MCF 10A (cell line): ENCODE results near the gene AIG1. TPM values are rescaled to one million over a fixed set of nuclear protein-coding genes. Genes with fewer than 3 reads are reported as not detected.

Experiments
- BruUV-seq: library from RNA; stranded (reverse); fragments of 400-500 nt; replicated peaks from 2 replicates; lab custom pipeline; 2021; lab: Mats Ljungman, UMichigan
- CTCF ChIA-PET: fragments of 300-600 bp; sonication (Branson Sonifier 250); formaldehyde crosslinking; extraction: SDS; loops from one replicate; lab custom pipeline; 2021; ENCODE audit warnings: antibody characterized with exemption, inconsistent platforms; lab: Yijun Ruan, JAX
- POLR2A ChIA-PET: fragments of 300-600, 350-650 bp; sonication (Branson Sonifier 250); formaldehyde crosslinking; extraction: SDS; loops from one replicate; lab custom pipeline; 2020; ENCODE audit warnings: antibody characterized with exemption, inconsistent platforms; lab: Yijun Ruan, JAX
- DNase-seq: peaks from one replicate; pipeline ENCODE4 v3.0.0-alpha.2; 2018; ENCODE audit not compliant: unreplicated experiment
- H3K27ac Mint-ChIP-seq: one replicate; pipeline ENCODE4 v1.8.0; 2022; ENCODE audit warnings: mild to moderate bottlenecking, low read depth, mixed read lengths; ENCODE audit not compliant: unreplicated experiment
- H3K27me3 Mint-ChIP-seq: one replicate; pipeline ENCODE4 v1.8.0; 2022; ENCODE audit warnings: mixed read lengths; ENCODE audit not compliant: insufficient read depth, unreplicated experiment
- H3K36me3 Mint-ChIP-seq: one replicate; pipeline ENCODE4 v1.8.0; 2022; ENCODE audit warnings: mild to moderate bottlenecking, moderate library complexity, mixed read lengths; ENCODE audit not compliant: insufficient read depth, unreplicated experiment
- H3K4me1 Mint-ChIP-seq: one replicate; pipeline ENCODE4 v1.8.0; 2022; ENCODE audit warnings: mixed read lengths; ENCODE audit not compliant: insufficient read depth, unreplicated experiment
- H3K4me3 Mint-ChIP-seq: one replicate; pipeline ENCODE4 v1.8.0; 2022; ENCODE audit warnings: mild to moderate bottlenecking, moderate library complexity, mixed read lengths; ENCODE audit not compliant: unreplicated experiment
- H3K9me3 Mint-ChIP-seq: one replicate; pipeline ENCODE4 v1.8.0; 2022; ENCODE audit warnings: mixed read lengths; ENCODE audit not compliant: unreplicated experiment
- intact Hi-C: fragments of 100-400 bp; cut with micrococcal nuclease; formaldehyde crosslinking; loops from 2 replicates; pipeline ENCODE4 v1.14.1; 2022
- total RNA-seq: library from RNA; stranded (reverse); gene quantifications from 2 replicates; pipeline ENCODE4 v1.2.3, GENCODE V29; 2022
- TF ChIP-seq, protein P1 (sequence below): fragments of 200-600 bp; IDR thresholded peaks from one replicate; pipeline ENCODE4 v1.8.0; 2022; ENCODE audit warnings: antibody characterized with exemption, mild to moderate bottlenecking; ENCODE audit not compliant: unreplicated experiment

AIG1 gene
- total RNA-seq, 1 experiment from 2014 or later: 106 TPM

DNA sequence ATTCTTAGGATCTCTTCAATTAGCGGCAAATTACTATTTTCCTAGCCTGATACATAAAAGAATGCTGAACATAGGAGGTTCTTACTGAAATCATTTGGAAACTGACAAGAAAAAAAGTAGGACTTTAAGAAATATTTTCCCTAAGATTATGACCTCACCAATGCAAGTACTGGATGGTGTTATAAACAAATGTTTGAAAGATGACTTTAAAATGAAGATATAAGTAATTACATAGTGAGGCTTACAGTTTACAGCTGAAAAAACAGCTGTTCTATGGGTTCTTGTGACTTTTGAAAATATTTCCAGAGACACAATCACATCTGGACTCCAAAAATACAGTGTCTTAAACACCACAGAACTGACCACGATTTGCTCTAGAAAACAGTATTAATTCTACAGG lies 324.9 kb downstream of the AIG1 start:
- DNase-seq: no peak
- H3K27me3 Mint-ChIP-seq: no peaks in the 10 kb centered on the region
- no peaks in the 10 kb centered on the region for H3K4me1 Mint-ChIP-seq
- no peak overlapping the region for H3K27ac Mint-ChIP-seq
- ChIA-PET CTCF (interaction anchor here (0.6 kb wide), 1 partner anchor 36 kb away, joined by 3 read pairs; no protein-coding TSS in a partner anchor), POLR2A (interaction anchor here (1.2 kb wide), 1 partner anchor 11 kb away, joined by 3 read pairs; no protein-coding TSS in a partner anchor)
- TF ChIP-seq, protein P1, sequence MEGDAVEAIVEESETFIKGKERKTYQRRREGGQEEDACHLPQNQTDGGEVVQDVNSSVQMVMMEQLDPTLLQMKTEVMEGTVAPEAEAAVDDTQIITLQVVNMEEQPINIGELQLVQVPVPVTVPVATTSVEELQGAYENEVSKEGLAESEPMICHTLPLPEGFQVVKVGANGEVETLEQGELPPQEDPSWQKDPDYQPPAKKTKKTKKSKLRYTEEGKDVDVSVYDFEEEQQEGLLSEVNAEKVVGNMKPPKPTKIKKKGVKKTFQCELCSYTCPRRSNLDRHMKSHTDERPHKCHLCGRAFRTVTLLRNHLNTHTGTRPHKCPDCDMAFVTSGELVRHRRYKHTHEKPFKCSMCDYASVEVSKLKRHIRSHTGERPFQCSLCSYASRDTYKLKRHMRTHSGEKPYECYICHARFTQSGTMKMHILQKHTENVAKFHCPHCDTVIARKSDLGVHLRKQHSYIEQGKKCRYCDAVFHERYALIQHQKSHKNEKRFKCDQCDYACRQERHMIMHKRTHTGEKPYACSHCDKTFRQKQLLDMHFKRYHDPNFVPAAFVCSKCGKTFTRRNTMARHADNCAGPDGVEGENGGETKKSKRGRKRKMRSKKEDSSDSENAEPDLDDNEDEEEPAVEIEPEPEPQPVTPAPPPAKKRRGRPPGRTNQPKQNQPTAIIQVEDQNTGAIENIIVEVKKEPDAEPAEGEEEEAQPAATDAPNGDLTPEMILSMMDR: no peak
- H3K9me3 Mint-ChIP-seq: peaks cover 15% of the 10 kb centered on the region
- intact Hi-C loops: no loop called here
- no peak overlapping the region for H3K4me3 Mint-ChIP-seq
- no peaks in the 10 kb centered on the region for H3K36me3 Mint-ChIP-seq
- BruUV-seq: no TSS peak

DNA sequence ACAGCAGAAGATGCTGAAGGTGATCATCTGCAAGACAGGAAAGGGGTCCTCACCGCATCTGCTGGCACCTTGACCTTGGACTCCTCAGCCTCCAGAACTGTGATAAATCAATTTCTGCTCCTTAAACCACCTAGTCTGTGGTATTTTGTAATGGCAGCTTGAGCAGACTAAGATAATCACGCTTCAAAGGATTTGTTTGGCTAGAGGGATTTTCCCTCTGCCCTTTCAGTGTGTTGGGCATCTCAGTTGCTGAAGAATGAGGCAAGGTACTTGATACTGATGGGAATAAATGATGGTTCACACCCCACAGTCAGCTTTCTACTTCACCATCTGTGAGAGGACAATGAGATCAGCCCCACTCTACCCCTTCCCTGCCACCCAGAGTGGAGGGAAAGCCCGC lies 329.6 kb downstream of the AIG1 start:
- intact Hi-C loops: no loop called here
- Mint-ChIP-seq H3K36me3 (no peaks in the 10 kb centered on the region), H3K4me1 (peaks cover 8% of the 10 kb centered on the region), H3K27me3 (no peaks in the 10 kb centered on the region), H3K9me3 (peaks cover 8% of the 10 kb centered on the region), H3K4me3 (no peak overlapping the region), H3K27ac (no peak overlapping the region)
- POLR2A ChIA-PET: no interaction called here
- TF ChIP-seq, protein P1: no peak
- CTCF ChIA-PET: no interaction called here
- no peak for DNase-seq
- no TSS peak for BruUV-seq

Other genes starting within 250 kb of the AIG1 start
- gene HIVEP2, start 115.7 kb upstream of the AIG1 start, total RNA-seq: 22.5 and 23.6 TPM in 2 replicates